Retinal pigment epithelial cell (primary cell): ENCODE results near the gene ARHGAP4.

Experiments
- DNase-seq: peaks from one replicate; pipeline ENCODE4 v3.0.0-alpha.2; 2010; ENCODE audit warnings: low read depth
- H3K4me3 ChIP-seq: 2 replicates; pipeline ENCODE4 v1.5.1; 2011; ENCODE audit warnings: mild to moderate bottlenecking, low read length, control low read depth, moderate library complexity
- TF ChIP-seq, protein P1 (sequence below): conservative IDR thresholded peaks from 2 replicates; pipeline ENCODE4 v1.5.1; 2011; ENCODE audit warnings: low read depth, low read length, control low read depth, inconsistent platforms

The ARHGAP4 gene

DNA sequence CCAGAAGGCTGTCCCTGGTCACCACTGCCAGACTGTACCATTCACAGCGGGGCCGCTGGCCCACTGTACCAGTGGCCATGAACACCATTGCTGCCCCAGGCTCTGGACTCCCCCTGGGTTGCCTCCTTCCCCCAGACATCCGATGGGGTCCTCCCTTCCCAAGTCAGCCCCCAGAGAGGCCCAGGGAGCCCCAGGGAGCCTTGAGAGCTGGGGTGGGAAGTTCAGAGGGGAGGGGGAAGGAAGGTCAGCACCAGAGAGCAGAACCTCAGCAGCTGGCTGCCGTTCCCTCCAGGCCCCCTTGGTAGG is 441 bp upstream of the ARHGAP4 start:
- TF ChIP-seq, protein P1, sequence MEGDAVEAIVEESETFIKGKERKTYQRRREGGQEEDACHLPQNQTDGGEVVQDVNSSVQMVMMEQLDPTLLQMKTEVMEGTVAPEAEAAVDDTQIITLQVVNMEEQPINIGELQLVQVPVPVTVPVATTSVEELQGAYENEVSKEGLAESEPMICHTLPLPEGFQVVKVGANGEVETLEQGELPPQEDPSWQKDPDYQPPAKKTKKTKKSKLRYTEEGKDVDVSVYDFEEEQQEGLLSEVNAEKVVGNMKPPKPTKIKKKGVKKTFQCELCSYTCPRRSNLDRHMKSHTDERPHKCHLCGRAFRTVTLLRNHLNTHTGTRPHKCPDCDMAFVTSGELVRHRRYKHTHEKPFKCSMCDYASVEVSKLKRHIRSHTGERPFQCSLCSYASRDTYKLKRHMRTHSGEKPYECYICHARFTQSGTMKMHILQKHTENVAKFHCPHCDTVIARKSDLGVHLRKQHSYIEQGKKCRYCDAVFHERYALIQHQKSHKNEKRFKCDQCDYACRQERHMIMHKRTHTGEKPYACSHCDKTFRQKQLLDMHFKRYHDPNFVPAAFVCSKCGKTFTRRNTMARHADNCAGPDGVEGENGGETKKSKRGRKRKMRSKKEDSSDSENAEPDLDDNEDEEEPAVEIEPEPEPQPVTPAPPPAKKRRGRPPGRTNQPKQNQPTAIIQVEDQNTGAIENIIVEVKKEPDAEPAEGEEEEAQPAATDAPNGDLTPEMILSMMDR: no peak
- DNase-seq: no peak
- H3K4me3 ChIP-seq: no peak overlapping the region

DNA sequence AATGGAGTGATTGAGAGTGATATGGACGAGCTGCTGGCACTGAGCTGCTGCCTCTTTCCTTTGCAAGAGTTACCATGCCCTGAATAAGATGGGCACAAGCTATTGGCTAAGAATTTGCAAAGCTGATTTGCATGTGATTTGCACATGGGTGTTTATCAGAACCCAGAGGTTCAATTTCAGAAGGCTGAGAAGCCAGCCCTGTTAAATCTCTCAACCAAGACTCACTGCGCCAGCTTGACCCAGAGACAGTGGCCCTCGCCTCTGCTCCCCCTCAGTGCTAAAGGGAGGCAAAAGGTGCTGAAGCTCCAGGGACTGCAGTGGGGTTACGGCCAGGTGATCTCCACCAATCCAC is 701 bp downstream of the ARHGAP4 start:
- TF ChIP-seq, protein P1: no peak
- no peak for DNase-seq
- H3K4me3 ChIP-seq: no peak overlapping the region

DNA sequence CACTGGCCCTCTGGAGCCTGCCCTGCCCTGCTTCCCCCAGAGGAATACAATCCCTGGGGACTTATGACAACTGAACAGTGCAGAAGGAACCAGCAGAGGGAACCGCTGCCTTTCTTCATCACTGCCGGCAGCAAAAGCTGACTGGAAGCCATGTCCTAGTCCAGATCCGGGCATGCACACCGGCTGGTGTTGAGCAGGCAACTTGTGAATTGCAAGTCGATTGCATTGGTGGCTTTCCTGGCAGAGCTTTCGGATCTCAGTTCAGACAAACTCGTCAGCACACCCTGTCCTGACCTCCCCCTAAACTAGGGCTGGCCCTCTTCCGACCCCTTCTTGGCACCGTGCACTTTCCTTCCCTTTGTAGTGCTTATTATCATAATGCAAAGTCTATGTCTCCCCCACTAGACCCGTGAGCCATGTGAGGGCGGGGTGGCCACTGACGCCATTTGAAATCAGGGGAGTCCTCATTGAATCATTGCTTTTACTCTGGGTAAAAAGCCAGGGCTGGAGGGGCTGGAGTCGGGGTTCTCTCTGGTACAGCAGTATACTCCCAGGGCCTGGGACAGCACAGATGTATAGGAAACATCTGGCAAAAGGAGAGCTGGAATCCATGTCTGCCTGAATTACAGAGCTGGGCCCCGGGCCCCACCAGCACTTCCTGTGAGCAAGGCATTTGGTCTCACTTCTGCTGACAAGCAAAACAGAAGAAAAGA is 1.8 kb downstream of the ARHGAP4 start:
- no peak for DNase-seq
- H3K4me3 ChIP-seq: no peak overlapping the region
- TF ChIP-seq, protein P1: peak; percentile 38

DNA sequence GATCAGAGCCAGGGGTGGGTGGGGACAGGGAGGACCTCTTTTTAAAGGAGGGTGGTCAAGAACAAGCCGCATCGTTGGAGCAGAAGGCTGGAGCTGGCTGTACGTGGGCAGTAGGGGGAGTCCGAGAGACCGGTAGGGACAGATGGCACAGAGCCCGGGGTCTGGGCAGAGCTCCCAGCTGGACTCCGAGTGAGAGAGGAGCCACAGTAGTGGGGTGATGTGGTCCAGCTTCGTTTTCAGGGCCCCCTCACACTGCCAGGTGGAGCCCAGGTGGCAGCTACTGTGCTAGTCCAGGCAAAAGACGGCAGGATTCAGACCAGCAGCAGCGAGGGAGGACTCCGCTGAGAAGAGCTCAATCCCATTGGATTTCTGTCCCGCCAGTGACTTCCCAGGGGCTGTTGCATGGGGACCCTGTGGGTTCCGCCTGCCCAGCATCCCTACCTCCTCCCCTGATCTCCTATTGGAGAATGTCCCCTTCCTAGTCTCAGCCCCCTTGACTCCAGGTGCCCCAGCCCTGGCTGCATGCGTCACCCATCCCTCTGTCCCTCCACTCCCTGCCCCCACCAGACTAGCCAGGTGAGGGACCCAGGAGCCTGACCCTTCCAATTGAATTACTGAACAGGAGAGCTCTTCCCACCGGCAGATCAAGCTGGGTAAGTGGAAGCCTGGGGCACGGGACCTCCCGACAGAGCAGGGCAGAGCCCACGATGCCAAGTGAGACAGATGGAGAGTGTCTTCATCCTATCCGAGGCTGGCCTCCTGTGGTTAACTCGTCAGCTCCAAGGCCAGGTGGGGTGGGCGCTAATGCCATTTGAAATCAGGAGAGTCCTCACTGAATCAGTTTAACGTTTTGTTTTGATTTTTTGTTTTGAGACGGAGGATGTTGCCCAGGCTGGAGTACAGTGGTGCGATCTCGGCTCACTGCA is 2.9 kb downstream of the ARHGAP4 start:
- no peak for DNase-seq
- TF ChIP-seq, protein P1: peak; percentile 77
- no peak overlapping the region for H3K4me3 ChIP-seq

DNA sequence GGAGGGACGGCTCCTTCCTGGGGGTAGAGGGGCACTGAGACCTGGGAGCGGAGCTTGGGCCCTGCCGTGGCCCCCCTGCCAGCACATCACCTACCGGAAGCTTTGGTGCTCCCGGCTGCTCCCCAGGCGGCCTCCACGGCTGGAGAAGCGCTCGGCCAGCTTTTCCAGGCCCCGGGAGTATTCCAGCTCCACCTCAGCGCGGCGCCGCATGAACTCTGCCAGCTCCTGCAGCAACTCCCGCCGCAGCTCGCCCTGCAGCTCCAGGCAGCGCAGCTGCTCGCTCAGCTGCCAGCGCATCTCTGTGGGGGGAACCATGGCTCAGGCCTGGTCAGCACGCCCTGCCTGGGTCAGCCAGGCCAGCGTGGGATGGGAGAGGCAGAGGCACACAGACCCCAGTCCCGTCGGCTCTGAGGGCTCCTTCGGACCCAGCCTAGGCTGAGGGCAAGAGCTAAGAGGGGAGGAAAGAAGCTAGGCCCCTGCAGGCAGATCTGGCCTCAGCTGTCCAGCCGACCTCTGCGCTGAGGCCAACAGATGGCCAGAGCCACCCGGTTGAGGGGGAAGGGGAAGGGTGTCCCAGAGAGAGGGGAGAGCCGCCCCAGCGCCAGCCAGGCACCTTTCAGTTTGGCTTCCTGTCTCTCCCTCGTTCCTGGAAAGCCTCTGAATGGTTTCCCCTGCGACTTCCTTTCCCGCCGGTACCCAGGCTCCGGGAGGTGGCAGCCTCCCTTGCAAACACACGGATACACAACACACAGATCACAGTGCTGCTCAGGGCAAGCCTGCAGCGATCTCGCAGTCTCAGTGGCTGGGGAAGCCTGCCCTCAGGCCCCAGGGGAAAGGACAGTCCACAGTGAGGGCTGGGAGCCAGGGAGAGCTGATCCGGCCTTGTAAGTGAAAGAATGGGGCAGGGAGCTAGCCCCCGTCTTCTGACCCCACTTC is 4.3 kb downstream of the ARHGAP4 start:
- no peak overlapping the region for H3K4me3 ChIP-seq
- TF ChIP-seq, protein P1: no peak
- no peak for DNase-seq

DNA sequence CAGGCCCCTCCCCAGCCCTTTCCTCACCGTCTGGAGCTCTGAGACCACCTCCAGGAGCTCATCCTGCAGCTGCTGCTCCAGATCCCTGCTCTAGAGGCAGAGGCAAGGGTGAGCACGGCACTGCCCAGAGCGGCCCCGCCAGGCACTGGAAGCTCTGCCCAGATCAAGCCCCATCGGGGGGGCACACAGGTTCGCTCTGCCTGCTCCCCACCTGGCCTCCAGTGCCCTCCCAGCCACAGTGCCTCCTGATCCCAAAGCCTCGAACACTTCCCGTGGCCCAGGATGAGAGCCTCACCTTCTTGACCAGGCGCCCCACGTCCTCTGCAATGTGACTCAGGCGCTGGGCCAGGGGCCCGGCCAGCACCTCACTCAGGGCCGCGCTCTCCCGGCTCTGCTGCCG is 5.0 kb downstream of the ARHGAP4 start:
- TF ChIP-seq, protein P1: no peak
- H3K4me3 ChIP-seq: no peak overlapping the region

More for the DNA sequence above, 5.0 kb downstream of the ARHGAP4 start:
- no peak for DNase-seq
